HEK293 (cell line): ENCODE data around the gene BCAN.

Source experiments
- BCL11A ChIP-seq: fragments of 450-650 bp; formaldehyde crosslinking; IDR thresholded peaks from 2 replicates; pipeline ENCODE4 v1.5.1; 2016; ENCODE audit warnings: low read depth, missing biosample characterization, missing genetic modification characterization
- SALL2 ChIP-seq: fragments of 450-650 bp; formaldehyde crosslinking; IDR thresholded peaks from 2 replicates; pipeline ENCODE4 v1.5.0; 2017; ENCODE audit warnings: missing biosample characterization, mild to moderate bottlenecking, missing genetic modification characterization, borderline replicate concordance
- ZBTB1 ChIP-seq: fragments of 450-650 bp; formaldehyde crosslinking; IDR thresholded peaks from 2 replicates; pipeline ENCODE4 v1.5.1; 2016; ENCODE audit warnings: missing biosample characterization, missing genetic modification characterization
- ZBTB7A ChIP-seq: fragments of 450-650 bp; formaldehyde crosslinking; IDR thresholded peaks from 2 replicates; pipeline ENCODE4 v1.5.1; 2016; ENCODE audit warnings: low read depth, missing biosample characterization, missing genetic modification characterization
- ZFP3 ChIP-seq: fragments of 450-650 bp; formaldehyde crosslinking; IDR thresholded peaks from 2 replicates; pipeline ENCODE4 v1.5.1; 2016; ENCODE audit warnings: low read depth, missing biosample characterization, missing genetic modification characterization
- ZNF146 ChIP-seq: fragments of 450-650 bp; formaldehyde crosslinking; IDR thresholded peaks from 2 replicates; pipeline ENCODE4 v1.5.1; 2016; ENCODE audit warnings: missing biosample characterization, missing genetic modification characterization
- ZNF155 ChIP-seq: fragments of 450-650 bp; formaldehyde crosslinking; IDR thresholded peaks from 2 replicates; pipeline ENCODE4 v1.5.1; 2016; ENCODE audit warnings: missing biosample characterization, missing genetic modification characterization
- ZNF324 ChIP-seq: fragments of 450-650 bp; formaldehyde crosslinking; IDR thresholded peaks from 2 replicates; pipeline ENCODE4 v1.5.1; 2016; ENCODE audit warnings: missing biosample characterization, missing genetic modification characterization
- ZNF404 ChIP-seq: fragments of 450-650 bp; formaldehyde crosslinking; IDR thresholded peaks from 2 replicates; pipeline ENCODE4 v1.5.1; 2017; ENCODE audit warnings: missing biosample characterization, missing genetic modification characterization
- ZNF416 ChIP-seq: fragments of 450-650 bp; formaldehyde crosslinking; IDR thresholded peaks from 2 replicates; pipeline ENCODE4 v1.5.1; 2016; ENCODE audit warnings: missing biosample characterization, missing genetic modification characterization
- ZNF501 ChIP-seq: fragments of 450-650 bp; formaldehyde crosslinking; IDR thresholded peaks from 2 replicates; pipeline ENCODE4 v1.5.1; 2016; ENCODE audit warnings: missing biosample characterization, missing genetic modification characterization
- ZNF585B ChIP-seq: fragments of 450-650 bp; formaldehyde crosslinking; IDR thresholded peaks from 2 replicates; pipeline ENCODE4 v1.5.1; 2016; ENCODE audit warnings: missing biosample characterization, missing genetic modification characterization
- ZNF707 ChIP-seq: fragments of 450-650 bp; formaldehyde crosslinking; IDR thresholded peaks from 2 replicates; pipeline ENCODE4 v1.5.1; 2016; ENCODE audit warnings: missing biosample characterization, missing genetic modification characterization
- ZXDB ChIP-seq: fragments of 450-650 bp; formaldehyde crosslinking; IDR thresholded peaks from 2 replicates; pipeline ENCODE4 v1.5.1; 2016; ENCODE audit warnings: missing biosample characterization, missing genetic modification characterization
- TF ChIP-seq, protein P1 (sequence below): fragments of 450-650 bp; formaldehyde crosslinking; IDR thresholded peaks from 2 replicates; pipeline ENCODE4 v1.5.1; 2017; ENCODE audit warnings: missing biosample characterization, missing genetic modification characterization
- TF ChIP-seq, protein P2 (sequence below): fragments of 450-650 bp; formaldehyde crosslinking; IDR thresholded peaks from 2 replicates; pipeline ENCODE4 v1.5.1; 2016; ENCODE audit warnings: missing biosample characterization, missing genetic modification characterization
- TF ChIP-seq, protein P3 (sequence below): fragments of 450-650 bp; formaldehyde crosslinking; IDR thresholded peaks from 2 replicates; pipeline ENCODE4 v1.5.1; 2016; ENCODE audit warnings: missing biosample characterization, missing genetic modification characterization
- TF ChIP-seq, protein P4 (sequence below): fragments of 450-650 bp; formaldehyde crosslinking; IDR thresholded peaks from 2 replicates; pipeline ENCODE4 v1.5.1; 2016; ENCODE audit warnings: missing biosample characterization, missing genetic modification characterization
- TF ChIP-seq, protein P5 (sequence below): fragments of 450-650 bp; formaldehyde crosslinking; IDR thresholded peaks from 2 replicates; pipeline ENCODE4 v1.5.1; 2017; ENCODE audit warnings: missing biosample characterization, missing genetic modification characterization
- TF ChIP-seq, protein P6 (sequence below): fragments of 450-650 bp; formaldehyde crosslinking; IDR thresholded peaks from 2 replicates; pipeline ENCODE4 v1.5.1; 2017; ENCODE audit warnings: missing biosample characterization, missing genetic modification characterization
- TF ChIP-seq, protein P7 (sequence below): fragments of 450-650 bp; formaldehyde crosslinking; conservative IDR thresholded peaks from 2 replicates; pipeline ENCODE4 v1.5.1; 2016; ENCODE audit warnings: low read depth, missing biosample characterization, missing genetic modification characterization

Gene BCAN

DNA sequence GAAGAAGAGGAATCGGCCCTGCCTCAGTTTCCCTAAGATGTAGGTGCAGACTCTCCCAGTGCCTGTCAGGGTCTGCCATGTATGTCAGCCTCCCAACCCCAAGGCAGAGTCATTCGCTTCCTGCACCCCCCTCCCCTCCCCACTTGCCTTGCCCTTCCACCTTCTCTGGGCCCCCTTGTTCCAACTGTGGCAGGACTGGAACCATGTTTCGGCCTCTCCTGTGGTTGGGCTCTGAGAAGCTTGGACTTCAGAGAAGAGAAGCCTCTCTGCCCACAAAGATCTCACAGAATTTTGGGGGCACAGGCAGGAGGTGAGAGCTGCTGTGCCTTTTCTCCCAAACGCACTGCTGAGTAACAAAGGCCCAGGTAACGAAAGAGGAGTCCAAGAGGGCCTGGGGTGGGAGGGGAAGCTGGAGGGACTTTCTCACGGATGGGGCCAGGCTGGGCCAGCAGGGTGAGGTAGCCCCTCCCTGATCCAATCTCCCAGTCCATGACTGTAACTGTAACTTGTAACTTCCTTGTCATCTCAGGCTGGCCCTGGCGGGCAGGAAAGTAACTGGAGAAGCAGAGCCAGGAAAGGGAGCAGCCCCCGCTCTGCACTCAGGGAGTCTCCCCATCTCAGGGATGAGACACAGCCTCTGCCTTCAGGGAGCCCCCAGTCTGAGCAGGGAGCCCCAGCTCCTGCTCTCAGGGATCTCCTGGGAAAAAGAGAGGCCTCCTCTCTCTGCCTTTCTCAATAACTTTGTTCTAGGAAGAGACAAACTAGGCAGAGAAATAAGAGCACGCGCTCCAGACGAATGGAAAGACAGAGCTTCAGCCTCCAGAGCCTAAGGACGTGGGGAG lies 52.2 kb downstream of the BCAN start (continued):
- TF ChIP-seq, protein P1, sequence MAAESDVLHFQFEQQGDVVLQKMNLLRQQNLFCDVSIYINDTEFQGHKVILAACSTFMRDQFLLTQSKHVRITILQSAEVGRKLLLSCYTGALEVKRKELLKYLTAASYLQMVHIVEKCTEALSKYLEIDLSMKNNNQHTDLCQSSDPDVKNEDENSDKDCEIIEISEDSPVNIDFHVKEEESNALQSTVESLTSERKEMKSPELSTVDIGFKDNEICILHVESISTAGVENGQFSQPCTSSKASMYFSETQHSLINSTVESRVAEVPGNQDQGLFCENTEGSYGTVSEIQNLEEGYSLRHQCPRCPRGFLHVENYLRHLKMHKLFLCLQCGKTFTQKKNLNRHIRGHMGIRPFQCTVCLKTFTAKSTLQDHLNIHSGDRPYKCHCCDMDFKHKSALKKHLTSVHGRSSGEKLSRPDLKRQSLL (tag by site-specific recombination) = no peak
- TF ChIP-seq SALL2 (tag by site-specific recombination) (no peak), ZNF324 (tag by site-specific recombination) (no peak), ZNF146 (no peak), ZNF501 (no peak), ZNF707 (tag by site-specific recombination) (no peak), ZNF404 (tag by site-specific recombination) (no peak), ZNF155 (tag by site-specific recombination) (no peak), ZFP3 (tag by site-specific recombination) (no peak), ZBTB1 (tag by site-specific recombination) (no peak), ZNF585B (tag by site-specific recombination) (no peak), BCL11A (tag by site-specific recombination) (no peak), ZNF416 (no peak), ZXDB (no peak), ZBTB7A (no peak)
- TF ChIP-seq, protein P2, sequence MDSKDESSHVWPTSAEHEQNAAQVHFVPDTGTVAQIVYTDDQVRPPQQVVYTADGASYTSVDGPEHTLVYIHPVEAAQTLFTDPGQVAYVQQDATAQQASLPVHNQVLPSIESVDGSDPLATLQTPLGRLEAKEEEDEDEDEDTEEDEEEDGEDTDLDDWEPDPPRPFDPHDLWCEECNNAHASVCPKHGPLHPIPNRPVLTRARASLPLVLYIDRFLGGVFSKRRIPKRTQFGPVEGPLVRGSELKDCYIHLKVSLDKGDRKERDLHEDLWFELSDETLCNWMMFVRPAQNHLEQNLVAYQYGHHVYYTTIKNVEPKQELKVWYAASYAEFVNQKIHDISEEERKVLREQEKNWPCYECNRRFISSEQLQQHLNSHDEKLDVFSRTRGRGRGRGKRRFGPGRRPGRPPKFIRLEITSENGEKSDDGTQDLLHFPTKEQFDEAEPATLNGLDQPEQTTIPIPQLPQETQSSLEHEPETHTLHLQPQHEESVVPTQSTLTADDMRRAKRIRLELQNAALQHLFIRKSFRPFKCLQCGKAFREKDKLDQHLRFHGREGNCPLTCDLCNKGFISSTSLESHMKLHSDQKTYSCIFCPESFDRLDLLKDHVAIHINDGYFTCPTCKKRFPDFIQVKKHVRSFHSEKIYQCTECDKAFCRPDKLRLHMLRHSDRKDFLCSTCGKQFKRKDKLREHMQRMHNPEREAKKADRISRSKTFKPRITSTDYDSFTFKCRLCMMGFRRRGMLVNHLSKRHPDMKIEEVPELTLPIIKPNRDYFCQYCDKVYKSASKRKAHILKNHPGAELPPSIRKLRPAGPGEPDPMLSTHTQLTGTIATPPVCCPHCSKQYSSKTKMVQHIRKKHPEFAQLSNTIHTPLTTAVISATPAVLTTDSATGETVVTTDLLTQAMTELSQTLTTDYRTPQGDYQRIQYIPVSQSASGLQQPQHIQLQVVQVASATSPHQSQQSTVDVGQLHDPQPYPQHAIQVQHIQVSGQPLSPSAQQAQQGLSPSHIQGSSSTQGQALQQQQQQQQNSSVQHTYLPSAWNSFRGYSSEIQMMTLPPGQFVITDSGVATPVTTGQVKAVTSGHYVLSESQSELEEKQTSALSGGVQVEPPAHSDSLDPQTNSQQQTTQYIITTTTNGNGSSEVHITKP (tag by site-specific recombination) = peak; percentile 29; the same call in 1 of the 2 replicates
- TF ChIP-seq, protein P3, sequence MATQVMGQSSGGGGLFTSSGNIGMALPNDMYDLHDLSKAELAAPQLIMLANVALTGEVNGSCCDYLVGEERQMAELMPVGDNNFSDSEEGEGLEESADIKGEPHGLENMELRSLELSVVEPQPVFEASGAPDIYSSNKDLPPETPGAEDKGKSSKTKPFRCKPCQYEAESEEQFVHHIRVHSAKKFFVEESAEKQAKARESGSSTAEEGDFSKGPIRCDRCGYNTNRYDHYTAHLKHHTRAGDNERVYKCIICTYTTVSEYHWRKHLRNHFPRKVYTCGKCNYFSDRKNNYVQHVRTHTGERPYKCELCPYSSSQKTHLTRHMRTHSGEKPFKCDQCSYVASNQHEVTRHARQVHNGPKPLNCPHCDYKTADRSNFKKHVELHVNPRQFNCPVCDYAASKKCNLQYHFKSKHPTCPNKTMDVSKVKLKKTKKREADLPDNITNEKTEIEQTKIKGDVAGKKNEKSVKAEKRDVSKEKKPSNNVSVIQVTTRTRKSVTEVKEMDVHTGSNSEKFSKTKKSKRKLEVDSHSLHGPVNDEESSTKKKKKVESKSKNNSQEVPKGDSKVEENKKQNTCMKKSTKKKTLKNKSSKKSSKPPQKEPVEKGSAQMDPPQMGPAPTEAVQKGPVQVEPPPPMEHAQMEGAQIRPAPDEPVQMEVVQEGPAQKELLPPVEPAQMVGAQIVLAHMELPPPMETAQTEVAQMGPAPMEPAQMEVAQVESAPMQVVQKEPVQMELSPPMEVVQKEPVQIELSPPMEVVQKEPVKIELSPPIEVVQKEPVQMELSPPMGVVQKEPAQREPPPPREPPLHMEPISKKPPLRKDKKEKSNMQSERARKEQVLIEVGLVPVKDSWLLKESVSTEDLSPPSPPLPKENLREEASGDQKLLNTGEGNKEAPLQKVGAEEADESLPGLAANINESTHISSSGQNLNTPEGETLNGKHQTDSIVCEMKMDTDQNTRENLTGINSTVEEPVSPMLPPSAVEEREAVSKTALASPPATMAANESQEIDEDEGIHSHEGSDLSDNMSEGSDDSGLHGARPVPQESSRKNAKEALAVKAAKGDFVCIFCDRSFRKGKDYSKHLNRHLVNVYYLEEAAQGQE (tag by site-specific recombination) = no peak
- TF ChIP-seq, protein P4, sequence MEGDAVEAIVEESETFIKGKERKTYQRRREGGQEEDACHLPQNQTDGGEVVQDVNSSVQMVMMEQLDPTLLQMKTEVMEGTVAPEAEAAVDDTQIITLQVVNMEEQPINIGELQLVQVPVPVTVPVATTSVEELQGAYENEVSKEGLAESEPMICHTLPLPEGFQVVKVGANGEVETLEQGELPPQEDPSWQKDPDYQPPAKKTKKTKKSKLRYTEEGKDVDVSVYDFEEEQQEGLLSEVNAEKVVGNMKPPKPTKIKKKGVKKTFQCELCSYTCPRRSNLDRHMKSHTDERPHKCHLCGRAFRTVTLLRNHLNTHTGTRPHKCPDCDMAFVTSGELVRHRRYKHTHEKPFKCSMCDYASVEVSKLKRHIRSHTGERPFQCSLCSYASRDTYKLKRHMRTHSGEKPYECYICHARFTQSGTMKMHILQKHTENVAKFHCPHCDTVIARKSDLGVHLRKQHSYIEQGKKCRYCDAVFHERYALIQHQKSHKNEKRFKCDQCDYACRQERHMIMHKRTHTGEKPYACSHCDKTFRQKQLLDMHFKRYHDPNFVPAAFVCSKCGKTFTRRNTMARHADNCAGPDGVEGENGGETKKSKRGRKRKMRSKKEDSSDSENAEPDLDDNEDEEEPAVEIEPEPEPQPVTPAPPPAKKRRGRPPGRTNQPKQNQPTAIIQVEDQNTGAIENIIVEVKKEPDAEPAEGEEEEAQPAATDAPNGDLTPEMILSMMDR (tag by site-specific recombination) = no peak
- TF ChIP-seq, protein P5, sequence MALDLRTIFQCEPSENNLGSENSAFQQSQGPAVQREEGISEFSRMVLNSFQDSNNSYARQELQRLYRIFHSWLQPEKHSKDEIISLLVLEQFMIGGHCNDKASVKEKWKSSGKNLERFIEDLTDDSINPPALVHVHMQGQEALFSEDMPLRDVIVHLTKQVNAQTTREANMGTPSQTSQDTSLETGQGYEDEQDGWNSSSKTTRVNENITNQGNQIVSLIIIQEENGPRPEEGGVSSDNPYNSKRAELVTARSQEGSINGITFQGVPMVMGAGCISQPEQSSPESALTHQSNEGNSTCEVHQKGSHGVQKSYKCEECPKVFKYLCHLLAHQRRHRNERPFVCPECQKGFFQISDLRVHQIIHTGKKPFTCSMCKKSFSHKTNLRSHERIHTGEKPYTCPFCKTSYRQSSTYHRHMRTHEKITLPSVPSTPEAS (tag by site-specific recombination) = no peak
- TF ChIP-seq, protein P6, sequence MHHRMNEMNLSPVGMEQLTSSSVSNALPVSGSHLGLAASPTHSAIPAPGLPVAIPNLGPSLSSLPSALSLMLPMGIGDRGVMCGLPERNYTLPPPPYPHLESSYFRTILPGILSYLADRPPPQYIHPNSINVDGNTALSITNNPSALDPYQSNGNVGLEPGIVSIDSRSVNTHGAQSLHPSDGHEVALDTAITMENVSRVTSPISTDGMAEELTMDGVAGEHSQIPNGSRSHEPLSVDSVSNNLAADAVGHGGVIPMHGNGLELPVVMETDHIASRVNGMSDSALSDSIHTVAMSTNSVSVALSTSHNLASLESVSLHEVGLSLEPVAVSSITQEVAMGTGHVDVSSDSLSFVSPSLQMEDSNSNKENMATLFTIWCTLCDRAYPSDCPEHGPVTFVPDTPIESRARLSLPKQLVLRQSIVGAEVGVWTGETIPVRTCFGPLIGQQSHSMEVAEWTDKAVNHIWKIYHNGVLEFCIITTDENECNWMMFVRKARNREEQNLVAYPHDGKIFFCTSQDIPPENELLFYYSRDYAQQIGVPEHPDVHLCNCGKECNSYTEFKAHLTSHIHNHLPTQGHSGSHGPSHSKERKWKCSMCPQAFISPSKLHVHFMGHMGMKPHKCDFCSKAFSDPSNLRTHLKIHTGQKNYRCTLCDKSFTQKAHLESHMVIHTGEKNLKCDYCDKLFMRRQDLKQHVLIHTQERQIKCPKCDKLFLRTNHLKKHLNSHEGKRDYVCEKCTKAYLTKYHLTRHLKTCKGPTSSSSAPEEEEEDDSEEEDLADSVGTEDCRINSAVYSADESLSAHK (tag by site-specific recombination) = no peak
- TF ChIP-seq, protein P7, sequence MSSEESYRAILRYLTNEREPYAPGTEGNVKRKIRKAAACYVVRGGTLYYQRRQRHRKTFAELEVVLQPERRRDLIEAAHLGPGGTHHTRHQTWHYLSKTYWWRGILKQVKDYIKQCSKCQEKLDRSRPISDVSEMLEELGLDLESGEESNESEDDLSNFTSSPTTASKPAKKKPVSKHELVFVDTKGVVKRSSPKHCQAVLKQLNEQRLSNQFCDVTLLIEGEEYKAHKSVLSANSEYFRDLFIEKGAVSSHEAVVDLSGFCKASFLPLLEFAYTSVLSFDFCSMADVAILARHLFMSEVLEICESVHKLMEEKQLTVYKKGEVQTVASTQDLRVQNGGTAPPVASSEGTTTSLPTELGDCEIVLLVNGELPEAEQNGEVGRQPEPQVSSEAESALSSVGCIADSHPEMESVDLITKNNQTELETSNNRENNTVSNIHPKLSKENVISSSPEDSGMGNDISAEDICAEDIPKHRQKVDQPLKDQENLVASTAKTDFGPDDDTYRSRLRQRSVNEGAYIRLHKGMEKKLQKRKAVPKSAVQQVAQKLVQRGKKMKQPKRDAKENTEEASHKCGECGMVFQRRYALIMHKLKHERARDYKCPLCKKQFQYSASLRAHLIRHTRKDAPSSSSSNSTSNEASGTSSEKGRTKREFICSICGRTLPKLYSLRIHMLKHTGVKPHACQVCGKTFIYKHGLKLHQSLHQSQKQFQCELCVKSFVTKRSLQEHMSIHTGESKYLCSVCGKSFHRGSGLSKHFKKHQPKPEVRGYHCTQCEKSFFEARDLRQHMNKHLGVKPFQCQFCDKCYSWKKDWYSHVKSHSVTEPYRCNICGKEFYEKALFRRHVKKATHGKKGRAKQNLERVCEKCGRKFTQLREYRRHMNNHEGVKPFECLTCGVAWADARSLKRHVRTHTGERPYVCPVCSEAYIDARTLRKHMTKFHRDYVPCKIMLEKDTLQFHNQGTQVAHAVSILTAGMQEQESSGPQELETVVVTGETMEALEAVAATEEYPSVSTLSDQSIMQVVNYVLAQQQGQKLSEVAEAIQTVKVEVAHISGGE (tag by site-specific recombination) = no peak
